ENCODE measurements around the gene DISP2.

The DISP2 gene

DNA sequence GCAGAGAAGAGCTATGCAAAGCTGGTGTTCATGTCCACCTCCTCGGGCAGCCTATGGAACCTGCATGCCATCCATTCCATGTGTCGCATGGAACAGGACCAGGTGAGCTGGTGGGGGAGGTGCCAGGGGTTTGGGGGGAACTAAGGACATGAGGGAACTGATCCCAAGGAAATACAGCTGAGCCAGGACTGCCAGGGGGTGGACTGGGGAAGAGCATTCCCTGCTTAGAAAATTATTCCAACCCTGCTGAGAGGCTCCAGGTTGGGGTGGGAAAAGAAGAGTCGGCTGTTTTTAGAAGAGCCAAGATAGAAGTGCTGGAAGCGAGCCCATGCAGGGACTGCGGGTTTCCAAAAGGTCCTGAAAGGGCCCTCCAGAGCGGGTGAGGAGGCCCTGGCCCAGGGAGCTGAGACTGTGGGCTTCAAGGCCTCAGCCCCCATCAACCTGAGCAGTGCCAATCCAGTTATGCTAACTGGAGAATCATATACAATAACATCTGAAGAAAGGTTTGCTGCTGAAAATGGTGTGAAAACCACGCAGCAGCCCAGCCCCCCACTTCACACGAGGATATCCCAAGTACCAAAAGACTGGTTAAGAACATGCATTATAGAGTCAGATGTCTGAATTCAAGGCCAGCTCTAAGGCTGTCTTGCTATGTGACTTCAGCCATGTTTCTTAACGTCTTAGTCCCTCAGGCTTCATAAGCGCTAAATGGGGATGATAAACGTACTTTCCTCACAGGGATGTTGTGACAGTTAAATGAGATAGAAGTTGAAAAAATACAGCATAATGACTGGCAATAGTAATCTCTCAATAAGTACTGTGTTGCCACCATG, 7.8 kb downstream of the DISP2 start:
- no peak for DNase-seq

DNA sequence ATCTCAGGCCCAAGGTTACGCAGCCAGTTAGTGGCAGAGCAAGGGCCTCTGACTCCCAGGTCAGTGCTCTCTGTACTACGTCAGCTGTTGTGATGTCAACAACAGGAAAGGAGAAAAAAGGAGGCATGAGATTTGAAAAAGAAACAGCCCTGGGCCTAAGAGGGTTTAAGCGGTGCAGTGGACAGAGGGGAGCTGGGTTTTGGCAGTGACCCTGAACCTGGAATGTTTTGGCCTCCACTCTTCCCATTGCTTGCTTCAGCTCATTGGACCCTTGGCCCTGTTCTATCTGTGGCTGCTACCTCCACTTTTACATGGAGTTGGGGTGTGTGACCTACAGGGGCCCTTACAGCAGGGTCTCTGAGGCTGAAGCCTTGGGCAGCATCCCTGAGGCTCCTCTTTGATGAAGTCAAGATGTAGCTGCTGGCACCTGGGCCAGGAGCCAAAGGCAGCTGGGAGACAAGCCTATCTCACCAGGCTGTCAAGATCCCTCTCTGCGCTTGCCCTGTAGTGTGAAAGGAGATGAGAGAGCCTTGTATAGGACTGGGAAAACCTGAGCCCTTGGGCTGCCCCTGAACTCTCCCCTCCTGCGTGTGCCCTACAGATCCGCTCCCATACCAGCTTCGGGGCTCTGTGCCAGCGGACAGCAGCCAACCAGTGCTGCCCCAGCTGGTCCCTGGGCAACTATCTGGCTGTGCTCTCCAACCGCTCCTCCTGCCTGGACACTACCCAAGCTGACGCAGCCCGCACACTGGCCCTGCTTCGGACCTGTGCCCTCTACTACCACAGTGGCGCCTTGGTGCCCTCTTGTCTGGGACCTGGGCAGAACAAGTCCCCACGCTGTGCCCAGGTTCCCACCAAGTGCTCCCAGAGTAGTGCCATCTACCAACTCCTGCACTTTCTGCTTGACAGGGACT, 8.7 kb downstream of the DISP2 start:
- DNase-seq, result no peak

GRCh38 chr15:40367371-40367685, 9.3 kb downstream of the DISP2 start:
- no peak for DNase-seq

- DNase-seq, result peak; percentile 85
Observed at GRCh38 chr15:40367686-40368611, 9.9 kb downstream of the DISP2 start.

DNA sequence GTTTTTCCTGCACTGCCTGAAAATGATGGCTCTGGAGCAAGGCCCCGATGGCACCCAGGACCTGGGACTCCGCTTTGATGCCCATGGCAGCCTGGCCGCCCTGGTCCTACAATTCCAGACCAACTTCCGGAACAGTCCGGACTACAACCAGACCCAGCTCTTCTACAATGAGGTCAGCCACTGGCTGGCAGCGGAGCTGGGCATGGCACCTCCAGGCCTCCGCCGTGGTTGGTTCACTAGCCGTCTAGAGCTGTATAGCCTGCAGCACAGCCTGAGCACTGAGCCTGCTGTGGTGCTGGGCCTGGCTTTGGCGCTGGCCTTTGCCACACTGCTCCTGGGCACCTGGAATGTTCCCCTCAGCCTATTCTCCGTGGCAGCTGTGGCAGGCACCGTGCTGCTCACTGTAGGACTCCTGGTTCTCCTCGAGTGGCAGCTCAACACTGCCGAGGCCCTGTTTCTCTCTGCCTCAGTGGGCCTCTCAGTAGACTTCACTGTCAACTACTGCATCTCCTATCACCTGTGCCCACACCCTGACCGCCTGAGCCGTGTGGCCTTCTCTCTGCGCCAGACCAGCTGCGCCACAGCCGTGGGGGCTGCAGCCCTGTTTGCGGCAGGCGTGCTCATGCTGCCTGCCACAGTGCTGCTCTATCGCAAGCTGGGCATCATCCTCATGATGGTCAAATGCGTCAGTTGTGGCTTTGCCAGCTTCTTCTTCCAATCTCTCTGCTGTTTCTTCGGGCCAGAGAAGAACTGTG, 10.9 kb downstream of the DISP2 start:
- no peak for DNase-seq

GRCh38 chr15:40369474-40369869, 11.5 kb downstream of the DISP2 start:
- DNase-seq, result no peak

DNA sequence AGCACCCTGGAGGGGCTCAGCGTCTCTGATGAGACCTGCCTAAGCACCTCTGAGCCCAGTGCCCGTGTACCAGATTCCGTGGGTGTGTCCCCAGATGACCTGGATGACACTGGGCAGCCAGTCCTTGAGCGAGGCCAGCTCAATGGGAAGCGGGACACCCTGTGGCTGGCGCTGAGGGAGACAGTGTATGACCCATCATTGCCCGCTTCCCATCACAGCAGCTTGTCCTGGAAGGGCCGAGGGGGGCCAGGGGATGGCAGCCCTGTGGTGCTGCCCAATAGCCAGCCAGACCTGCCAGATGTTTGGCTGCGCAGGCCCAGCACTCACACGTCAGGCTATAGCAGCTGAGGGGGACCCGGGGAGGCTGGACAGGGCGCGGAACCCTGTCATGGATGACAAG, 12.0 kb downstream of the DISP2 start:
- no peak for DNase-seq

DNA sequence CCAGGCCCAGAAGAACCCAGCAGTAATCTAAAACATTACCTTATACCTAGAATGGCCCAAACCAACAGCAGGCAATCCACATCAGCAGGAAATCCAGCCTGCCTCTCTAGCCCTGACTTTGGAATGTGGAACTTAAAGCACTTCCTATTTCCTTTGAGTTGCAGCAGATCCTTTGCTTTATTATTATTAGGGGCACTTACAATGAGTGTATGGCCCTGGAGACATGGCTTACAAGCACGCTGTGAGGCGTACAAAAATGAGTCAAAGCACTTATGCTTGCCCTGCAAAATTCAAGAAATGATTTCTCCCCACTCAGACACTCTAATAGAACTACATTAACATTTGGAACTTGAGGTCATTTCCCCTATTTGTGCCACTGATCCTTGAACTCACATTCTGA, 15.0 kb downstream of the DISP2 start:
- no peak for DNase-seq

DNA sequence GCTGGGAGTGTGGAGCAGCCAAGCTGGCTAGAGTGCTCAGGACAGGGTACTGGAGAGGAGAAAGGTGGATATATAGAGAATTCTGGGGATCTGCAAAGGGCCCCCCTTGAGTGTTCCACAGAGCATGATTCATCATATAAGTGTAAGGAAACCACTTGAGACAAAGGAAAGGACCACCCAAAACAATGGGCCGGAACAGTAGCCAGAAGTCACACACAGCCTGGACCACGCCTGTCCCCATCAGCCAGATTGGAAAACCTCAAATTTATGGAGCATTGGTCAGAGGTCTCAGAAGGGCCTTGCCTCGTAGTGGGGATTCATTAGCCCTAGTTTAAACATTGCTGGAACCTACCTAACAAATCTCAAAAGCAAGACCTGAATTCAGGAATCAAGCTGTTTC, 19.6 kb downstream of the DISP2 start:
- DNase-seq, result no peak

DNA sequence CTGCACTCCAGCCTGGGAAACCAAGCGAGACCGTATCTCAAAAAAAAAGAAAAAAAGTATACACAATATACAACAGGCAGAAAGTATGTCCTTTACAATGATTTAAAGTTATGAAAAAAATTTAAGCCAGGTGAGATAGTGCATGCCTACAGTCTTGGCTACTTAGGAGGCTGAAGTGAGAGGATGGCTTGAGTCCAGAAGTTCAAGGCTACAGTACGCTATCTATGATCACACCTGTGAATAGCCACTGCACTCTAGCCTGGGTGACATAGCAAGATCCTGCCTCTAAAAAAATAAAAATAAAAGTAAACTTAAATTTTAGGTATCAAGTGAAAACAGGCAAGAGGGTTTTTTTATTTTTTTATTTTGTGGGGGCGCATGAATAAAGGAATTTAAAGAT, 21.4 kb downstream of the DISP2 start:
- DNase-seq, result no peak

GRCh38 chr15:40379853-40380252, 21.8 kb downstream of the DISP2 start:
- DNase-seq, result no peak

- no peak for DNase-seq
Observed at GRCh38 chr15:40380636-40381035, 22.6 kb downstream of the DISP2 start.

GRCh38 chr15:40381818-40382529, 24.0 kb downstream of the DISP2 start:
- DNase-seq, result no peak

- peak; percentile 88 for DNase-seq
Observed at GRCh38 chr15:40382580-40383456, 24.8 kb downstream of the DISP2 start, which contains the start of gene KNSTRN. TSS of gene KNSTRN (plus strand) at chr15:40382721. CDS start at chr15:40382836, 115 bp downstream.

DNA sequence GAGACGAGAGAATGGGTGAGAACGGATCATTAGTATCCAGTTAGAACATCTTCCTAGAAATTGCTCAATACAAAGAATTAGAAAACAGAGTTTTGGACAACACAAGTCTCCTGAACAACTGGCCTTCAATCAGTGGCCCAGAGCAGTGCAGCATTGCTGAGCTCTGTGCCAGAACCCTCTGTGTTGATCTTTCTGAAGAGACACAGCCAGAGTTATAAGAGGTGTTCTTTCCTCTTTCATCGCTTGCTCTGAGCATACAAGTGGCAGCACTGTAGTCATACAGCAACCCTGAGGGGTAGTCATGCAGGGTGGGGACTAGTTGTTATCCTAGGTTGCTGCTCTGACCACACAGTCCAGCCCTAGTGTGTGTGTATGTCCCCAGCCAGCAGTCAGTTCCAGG, 28.5 kb downstream of the DISP2 start:
- no peak for DNase-seq

GRCh38 chr15:40388941-40389823, 31.2 kb downstream of the DISP2 start:
- no peak for DNase-seq

- no peak for DNase-seq
Observed at GRCh38 chr15:40389824-40390595, 32.0 kb downstream of the DISP2 start.

Data from activated T-cell treated with anti-CD3 and anti-CD28 coated beads, Interleukin-2, amount 50 U/mL, for 1 hour (primary cell).